ENCODE data around the gene TUBB1. TPM values are rescaled to one million over a fixed set of nuclear protein-coding genes. Genes with fewer than 3 reads are reported as not detected.
A peak's percentile ranks its signal among the peaks of the same experiment; 100 is the strongest.

The TUBB1 gene
- total RNA-seq, 1 donor from 2014 or later, result 0.54 TPM

- intact Hi-C loops (cut with DNase I), result no loop called here
- no peak for DNase-seq (ENCODE audit: low spot score)
Observed at GRCh38 chr20:59015411-59015810, 3.8 kb upstream of the TUBB1 start.

GRCh38 chr20:59015812-59016711, 3.2 kb upstream of the TUBB1 start:
- DNase-seq (ENCODE audit: low spot score), result no peak
- intact Hi-C loops (cut with DNase I), result no loop called here

GRCh38 chr20:59016795-59017492, 2.3 kb upstream of the TUBB1 start:
- DNase-seq (ENCODE audit: low spot score), result no peak
- intact Hi-C loops (cut with DNase I), result no loop called here

GRCh38 chr20:59017493-59018231, 1.6 kb upstream of the TUBB1 start:
- DNase-seq (ENCODE audit: low spot score), result no peak
- intact Hi-C loops (cut with DNase I), result no loop called here

- intact Hi-C loops (cut with DNase I), result no loop called here
- no peak for DNase-seq (ENCODE audit: low spot score)
Observed at GRCh38 chr20:59018817-59019216, 412 bp upstream of the TUBB1 start.

GRCh38 chr20:59020938-59021551, 1.8 kb downstream of the TUBB1 start:
- intact Hi-C loops (cut with DNase I), result no loop called here
- no peak for DNase-seq (ENCODE audit: low spot score)

GRCh38 chr20:59022754-59023153, 3.5 kb downstream of the TUBB1 start:
- intact Hi-C loops (cut with DNase I), result no loop called here
- no peak for DNase-seq (ENCODE audit: low spot score)

GRCh38 chr20:59023616-59024015, 4.4 kb downstream of the TUBB1 start:
- intact Hi-C loops (cut with DNase I), result no loop called here
- no peak for DNase-seq (ENCODE audit: low spot score)

- no peak for DNase-seq (ENCODE audit: low spot score)
- intact Hi-C loops (cut with DNase I), result no loop called here
Observed at GRCh38 chr20:59024111-59024530, 4.9 kb downstream of the TUBB1 start.

- intact Hi-C loops (cut with DNase I), result no loop called here
- DNase-seq (ENCODE audit: low spot score), result no peak
Observed at GRCh38 chr20:59025086-59025485, 5.9 kb downstream of the TUBB1 start.

- intact Hi-C loops (cut with DNase I), result no loop called here
- DNase-seq (ENCODE audit: low spot score), result no peak
Observed at GRCh38 chr20:59025511-59025910, 6.3 kb downstream of the TUBB1 start.

GRCh38 chr20:59026904-59027740, 7.9 kb downstream of the TUBB1 start:
- no peak for DNase-seq (ENCODE audit: low spot score)
- intact Hi-C loops (cut with DNase I), result no loop called here

- DNase-seq (ENCODE audit: low spot score), result no peak
- intact Hi-C loops (cut with DNase I), result no loop called here
Observed at GRCh38 chr20:59027741-59028320, 8.6 kb downstream of the TUBB1 start.

- intact Hi-C loops (cut with DNase I), result no loop called here
- DNase-seq (ENCODE audit: low spot score), result no peak
Observed at GRCh38 chr20:59028812-59029211, 9.6 kb downstream of the TUBB1 start.

- no peak for DNase-seq (ENCODE audit: low spot score)
- intact Hi-C loops (cut with DNase I), result loop anchor here (5.0 kb wide), 1 partner anchor 49 kb away; the partner anchor contains the start of gene NELFCD
Observed at GRCh38 chr20:59030911-59031563, 11.8 kb downstream of the TUBB1 start.

GRCh38 chr20:59031564-59032022, 12.4 kb downstream of the TUBB1 start:
- no peak for DNase-seq (ENCODE audit: low spot score)
- intact Hi-C loops (cut with DNase I), result loop anchor here (1.0 to 5.0 kb wide), 2 partner anchors 11 to 49 kb away; partner anchors contain the start of genes NELFCD and PRELID3B

GRCh38 chr20:59032023-59032712, 12.9 kb downstream of the TUBB1 start, which contains the start of gene ATP5F1E:
ATP5F1E (minus strand) TSS chr20:59032335; CDS start chr20:59032251, 84 bp downstream.
- intact Hi-C loops (cut with DNase I), result loop anchor here (1.0 to 5.0 kb wide), 2 partner anchors 10 to 50 kb away; partner anchors contain the start of genes NELFCD and PRELID3B
- DNase-seq (ENCODE audit: low spot score), result peak; percentile 97
